ENCODE results near the gene KIF18A.

- TF ChIP-seq CTCF (IDR thresholded peaks at IDR 0.05; ENCODE audit: insufficient read depth, low read length) (no peak), SPI1 (IDR thresholded peaks at IDR 0.05; ENCODE audit: borderline replicate concordance, low read depth) (no peak), REST (IDR thresholded peaks at IDR 0.05; ENCODE audit: insufficient replicate concordance, low read depth) (no peak), GABPA (IDR thresholded peaks at IDR 0.05; ENCODE audit: low read depth) (no peak)
These were observed 3.0 kb downstream of the KIF18A start for GRCh38 chr11:28104984-28105383.
